Measurements from ENCODE around the gene INSYN2A.

Gene INSYN2A, protein sequence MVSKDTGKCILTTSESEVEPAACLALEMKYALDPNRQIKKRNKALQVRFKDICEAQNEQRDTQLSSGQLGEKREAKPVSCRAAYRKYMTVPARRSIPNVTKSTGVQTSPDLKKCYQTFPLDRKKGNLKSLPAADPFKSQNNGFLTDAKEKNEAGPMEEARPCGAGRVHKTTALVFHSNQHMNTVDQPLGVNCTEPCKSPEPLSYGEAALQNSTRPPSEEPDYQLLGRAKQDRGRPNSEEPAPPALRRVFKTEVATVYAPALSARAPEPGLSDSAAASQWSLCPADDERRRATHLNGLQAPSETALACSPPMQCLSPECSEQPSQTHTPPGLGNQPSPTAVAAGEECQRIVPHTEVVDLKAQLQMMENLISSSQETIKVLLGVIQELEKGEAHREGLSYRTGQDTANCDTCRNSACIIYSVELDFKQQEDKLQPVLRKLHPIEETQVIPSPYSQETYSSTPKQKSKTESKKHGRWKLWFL

DNA sequence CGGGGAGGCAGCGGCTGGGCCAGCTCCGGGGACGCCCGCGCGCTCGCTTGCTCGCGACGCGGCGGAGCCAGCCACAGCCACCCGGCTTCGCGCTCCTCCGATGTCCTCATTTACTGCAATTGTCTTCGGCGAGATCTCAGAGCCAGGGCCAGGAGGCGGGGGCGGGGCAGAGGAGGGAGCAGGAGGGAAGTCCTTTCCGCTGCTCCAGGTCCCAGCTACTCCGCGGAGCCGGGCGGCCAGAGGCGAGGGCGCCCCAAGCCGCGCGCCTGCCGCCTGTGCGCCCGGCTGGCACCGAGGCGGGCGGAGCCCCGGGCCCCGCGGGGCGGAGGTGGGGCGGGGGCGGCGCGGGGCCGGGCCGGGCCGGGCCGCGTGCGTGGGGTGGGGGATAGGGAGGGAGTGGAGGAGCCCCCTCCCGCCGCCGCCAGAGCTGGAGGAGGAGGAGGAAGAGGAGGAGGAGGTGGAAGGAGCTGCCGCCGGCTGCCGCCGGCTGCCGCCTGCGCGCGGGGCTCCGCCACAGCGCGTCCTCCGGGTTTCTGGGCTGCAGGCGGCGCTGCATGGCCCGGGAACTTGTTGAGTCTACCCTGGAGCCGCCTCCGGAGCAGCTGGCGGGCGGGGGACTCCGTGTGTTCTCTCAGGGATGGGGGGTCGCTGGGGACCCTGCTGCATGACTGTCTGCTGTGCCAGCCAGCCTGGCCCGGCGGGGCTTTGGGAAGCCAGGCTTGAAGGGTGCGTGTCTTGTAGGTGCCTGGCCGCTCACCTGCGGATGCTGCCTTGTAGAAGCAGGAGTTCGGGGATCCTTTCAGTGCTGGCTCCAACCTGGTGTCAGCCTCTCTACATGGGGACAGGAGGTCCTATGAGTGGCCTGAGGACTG, at the start of gene INSYN2A:
TSS of gene INSYN2A (minus strand) at position 310 of the 872 bp plus-strand sequence. CDS start 20,196 bp downstream, outside the sequence.
- no peak for DNase-seq

DNA sequence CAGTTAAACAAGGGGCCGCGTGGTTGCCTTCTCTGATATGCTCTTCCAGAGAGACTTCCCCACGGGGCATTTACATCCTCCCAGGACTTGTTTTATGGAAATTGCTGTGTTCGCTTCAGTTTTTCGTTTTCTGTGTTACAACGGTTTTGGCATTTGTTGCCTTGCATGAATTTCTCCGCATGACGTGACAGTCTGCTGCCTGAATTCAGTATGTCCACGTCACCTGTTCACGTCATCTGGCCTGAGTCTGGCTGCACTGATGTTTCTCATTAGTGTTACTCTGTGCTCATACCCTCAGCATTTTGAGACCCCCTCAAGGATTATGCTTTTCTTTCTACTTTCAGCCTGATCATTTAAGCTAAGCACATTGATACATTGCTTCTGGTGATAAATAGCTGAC, 49.1 kb upstream of the INSYN2A start:
- DNase-seq: no peak

DNA sequence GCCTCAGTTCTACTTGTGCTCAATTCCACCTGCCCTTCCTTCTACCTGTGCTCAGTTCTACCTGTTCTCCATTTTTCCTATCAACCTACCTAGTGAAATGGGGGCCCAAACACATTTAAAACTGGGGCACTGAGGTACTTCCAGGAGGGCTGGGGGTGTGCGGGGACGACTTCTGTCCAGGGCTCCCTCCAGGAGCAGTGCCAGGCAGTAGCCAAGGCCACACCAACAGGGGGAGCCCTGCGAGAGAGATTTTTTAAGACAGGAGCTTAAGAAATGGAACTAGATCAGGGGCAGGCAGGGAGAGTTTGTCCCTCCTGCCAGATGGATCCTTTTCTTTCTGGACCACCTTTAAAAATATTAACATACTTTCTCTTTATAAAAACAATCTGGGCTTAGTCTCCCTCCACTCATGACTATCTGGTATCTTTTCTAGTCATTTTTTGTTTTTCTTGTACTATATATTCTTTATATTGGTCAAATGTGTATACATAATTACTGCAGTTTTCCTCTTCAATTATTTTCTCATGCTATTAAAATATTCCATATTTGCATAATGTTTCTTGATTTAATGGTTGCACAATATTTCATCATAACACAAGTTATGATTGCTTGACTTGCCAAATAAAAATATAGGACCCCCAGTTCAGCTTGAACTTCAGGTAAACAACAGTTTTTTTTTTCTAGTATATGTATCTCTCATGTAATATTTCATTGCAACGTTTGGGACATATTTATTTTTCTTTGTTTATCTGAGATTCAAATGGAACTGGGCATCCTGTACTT, 47.3 kb upstream of the INSYN2A start:
- DNase-seq: no peak

DNA sequence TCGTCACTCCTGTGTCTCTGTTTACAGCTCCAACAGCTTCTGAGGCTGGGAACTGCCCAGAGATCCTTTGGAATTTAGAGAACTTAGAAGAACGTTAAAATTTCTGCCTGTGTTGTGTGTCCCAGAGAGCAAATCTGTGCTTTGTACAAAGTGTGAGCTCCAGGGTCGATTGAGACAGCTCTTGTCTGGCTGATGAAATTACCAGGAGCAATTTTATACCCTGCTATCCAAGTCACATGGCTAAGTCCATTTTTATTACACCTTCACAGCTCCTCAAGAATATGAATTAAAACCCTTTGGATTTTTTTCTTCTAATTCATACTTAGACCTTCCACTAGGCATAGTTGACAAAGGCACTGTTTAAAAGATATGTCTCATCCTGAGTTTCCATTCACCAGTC, 46.5 kb upstream of the INSYN2A start:
- DNase-seq: no peak

DNA sequence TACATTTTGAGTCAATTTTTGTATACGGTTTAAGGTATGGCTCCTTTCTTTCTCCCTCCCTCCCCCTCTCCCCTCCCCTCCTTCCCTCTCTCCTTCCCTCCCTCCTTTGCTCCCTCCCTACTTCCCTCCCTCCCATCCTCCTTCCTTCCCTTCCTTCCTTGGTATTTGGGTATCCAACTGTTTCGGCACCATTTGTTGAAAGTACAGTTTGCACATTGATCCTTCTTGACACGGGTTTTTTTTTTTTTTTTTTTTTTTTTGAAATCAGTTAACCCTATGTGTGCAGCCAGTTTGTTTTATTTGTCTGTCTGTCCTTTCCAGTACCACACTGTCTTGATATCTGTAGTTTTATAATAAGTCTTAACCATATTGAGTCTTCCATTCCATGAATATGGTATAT, 39.9 kb upstream of the INSYN2A start:
- DNase-seq: no peak

DNA sequence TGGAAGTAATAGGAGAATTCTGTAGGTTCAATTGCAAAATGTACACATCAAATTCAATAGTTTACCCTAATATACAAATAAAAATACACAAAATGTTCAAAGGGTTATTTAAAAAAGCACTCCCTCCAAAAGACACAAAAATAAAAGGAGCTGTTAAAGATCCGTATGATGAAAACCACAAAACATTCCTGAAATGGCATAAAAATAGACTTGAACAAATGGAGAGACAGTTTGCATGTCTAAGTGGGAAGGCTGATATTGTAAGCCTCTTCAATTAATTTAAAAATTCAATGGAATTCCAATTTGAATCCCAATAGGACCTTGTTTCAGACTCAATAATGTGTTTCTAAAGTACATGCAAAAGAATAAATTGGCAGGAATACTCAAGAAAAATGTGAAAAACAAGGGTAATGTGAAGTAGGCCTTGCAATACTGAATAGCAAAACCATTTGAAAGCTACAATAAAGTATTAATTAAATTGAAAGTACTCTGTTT, 38.0 kb upstream of the INSYN2A start:
- no peak for DNase-seq

DNA sequence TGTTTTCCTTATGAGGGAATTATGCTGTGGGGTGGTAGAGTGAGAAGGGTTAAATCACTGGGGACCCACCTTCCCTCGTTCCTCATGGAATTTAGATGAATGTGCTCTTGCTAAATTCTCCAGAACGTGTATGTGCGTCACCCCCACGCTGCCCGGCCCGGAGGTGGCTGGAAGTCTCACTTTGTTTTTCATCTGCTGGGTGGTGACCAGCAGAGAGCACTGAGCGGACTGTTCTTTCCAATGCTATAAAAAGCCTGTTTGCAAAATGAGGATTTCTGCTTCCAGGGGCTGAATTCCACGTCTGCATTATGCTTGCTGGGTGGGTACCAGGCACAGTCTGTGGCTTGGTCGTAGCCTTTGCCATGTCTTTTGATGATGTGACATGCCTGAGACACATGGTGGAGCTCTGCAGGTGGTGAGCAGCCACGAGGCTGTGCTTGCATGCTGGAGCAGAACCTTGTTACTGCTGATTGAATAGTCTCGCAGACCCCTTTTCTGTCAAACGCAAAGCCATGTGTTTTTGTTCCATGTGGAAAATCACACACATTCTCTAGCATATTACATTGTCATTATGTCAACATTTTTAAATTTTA, 31.9 kb upstream of the INSYN2A start:
- no peak for DNase-seq

DNA sequence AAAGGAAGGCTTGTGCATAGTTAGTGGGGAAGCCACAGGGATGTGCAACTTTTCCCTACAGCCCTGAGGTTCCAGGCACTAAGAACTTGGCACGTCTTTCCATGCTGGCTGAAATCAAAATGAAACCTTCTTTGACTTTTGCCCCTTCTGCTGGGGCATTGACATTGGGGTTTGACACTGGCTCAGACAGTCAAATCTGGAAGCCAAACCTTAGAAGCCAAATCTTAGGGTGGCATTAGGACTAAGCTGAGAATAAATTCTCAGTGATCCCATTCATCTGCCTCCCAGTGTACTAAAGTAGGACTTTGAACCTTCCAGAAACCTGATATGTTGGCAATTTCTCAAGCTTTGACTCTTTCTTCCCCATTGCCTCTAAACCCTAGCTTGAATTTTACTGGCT, 31.3 kb upstream of the INSYN2A start:
- no peak for DNase-seq

DNA sequence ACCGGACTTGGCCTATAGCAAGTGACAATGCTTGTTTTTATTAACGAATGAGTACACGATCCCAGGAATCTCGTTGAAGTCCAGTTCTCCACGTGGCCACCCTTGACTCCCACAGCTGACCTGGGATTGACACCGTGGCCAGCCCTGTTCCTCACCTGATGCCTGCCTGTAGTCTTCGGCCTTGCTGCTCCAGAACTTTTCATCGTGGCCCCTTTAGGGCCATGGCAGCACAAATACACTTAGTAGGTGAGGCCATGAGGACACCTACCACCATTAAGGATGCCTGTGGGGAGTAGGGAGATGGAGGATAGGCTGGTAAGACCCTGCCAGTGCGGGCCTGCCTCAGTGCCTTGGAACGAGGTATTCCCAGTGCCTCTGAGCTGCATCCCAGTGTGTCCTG, 30.6 kb upstream of the INSYN2A start:
- no peak for DNase-seq

DNA sequence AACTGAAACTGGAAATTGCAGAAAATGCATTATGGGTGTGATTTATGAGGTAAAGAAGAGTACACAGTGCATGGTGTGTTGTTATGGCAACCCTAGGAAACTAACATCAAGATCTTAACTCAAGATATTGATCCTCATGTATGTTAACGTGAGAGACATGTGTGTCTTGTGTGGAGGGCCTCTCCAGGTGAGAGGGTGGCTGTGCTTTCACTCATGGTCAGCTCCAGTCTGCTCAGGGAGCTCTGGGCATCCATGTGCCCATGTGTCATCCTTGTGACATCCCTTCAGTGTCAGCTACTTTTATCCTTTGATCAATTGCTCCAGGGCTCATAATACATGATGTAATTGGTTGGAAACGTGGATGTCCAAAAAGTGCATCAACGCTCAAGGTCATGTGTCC, 24.9 kb upstream of the INSYN2A start:
- no peak for DNase-seq

DNA sequence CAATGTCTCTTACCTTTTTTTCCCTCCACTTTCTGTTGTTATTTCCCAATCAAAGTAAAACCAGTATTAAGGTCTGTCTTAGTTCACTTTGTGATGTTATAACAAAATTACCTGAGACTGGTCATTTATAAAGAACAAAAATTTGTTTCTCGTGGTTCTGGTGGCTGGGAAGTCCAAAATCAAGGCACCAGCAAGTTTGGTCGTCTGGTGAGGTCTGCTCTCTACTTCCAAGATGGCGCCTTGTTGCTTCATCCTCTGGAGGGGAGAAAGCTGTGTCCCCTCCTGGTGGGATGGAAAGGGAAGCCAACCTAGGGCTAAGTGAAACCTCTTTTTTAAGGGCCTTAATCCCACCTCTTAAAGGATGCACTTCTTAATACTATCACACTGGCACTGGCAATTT, 22.3 kb upstream of the INSYN2A start:
- no peak for DNase-seq

DNA sequence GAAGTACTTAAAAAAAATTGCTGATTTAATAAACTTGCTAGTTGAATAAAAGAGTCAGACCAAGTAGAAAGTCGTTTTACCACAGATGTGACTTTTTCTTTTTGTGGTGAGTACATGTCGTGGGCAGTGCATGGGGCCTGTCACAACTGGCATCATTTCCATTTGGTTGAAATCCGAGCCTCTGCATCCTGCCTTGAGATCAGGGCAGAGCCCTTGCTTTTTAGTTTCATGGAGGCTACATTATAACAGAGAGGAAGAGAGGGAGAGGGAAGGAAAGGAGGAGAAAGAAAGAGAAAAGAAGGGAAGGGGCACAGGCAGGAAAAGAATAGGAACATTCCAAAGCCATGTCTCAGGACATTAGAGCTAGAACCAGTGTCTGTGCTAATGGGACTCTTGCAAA, 20.4 kb upstream of the INSYN2A start:
- DNase-seq: no peak

DNA sequence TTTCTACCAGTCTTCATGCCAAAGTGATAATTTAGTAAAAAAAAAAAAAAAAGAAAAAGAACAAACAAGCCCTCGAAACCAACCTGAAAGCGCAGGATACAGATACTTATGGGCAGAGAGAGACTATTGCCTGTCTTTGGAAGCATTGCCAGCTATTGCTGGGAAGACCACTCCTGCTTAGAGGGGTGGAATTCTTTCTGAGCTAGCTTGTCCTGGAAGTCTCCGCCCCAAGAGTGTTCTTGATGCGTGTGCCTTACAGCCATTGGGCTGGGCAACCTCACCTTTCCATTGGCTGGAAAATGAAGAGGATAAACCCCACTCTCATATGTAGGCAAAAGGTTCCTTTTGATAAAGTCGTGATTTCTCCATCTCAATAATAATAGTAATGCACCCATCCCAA, 19.9 kb upstream of the INSYN2A start:
- DNase-seq: no peak

DNA sequence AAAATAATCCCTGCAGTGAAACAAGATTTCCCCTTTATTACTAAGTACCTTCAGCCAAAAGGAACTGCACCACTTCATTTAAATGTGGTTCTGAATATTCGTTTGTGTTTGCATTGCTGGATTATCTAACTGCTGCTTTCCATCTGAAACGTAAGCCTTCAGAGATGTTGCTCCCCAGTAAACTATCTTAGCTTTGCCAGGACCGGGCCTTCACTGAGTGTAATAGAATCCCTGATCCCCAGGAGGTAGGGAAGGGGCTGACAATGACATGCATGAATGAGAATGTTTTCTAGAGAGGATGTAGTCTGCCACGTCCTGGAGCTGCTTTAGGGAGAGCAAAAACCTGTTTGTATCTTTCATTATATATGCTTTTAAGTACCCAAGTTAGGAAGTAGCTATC, 19.5 kb upstream of the INSYN2A start:
- DNase-seq: no peak

DNA sequence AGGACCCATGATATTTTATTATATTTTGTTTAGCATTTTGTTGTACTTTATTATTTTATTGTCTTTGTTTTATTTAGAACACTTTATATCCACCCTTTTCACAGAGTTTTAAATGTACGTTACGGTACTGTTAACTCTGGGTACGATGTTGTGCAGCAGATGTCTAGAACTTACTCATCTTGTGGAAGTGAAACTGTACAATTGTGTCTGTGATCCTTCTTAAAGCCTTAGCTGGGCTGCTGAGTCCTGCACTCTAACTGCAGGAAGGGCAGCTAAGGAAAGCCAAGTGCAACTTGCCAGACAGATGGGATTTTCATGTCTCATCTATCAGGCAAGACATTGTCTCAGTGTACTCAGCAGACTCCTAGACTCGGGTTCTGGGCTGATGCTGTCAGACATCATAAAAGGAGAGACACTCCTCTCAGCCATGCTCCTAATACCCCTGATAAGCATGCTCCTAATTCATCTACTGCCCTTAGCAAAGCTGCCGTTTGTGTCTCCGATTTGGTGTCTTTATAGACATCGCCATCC, 14.6 kb upstream of the INSYN2A start:
- no peak for DNase-seq

DNA sequence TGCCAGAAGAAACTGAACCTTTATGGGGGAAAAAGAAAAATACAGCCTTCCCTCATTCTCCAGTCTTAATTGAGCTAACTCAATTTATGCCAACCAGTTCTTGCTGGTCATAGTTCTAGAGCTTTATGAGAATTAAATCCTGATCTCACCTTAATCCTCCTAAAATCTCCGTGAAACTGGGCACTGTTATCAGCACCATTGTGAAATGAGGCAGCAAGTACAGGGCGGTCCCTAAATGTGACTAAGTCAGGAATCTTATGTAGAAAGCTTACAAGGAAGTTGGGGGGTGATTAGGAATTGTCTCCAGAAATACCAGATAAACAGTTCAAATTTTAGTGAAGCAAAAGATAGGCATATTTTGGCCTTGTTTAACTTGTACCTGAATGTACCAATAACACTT, 10.7 kb upstream of the INSYN2A start:
- DNase-seq: no peak

DNA sequence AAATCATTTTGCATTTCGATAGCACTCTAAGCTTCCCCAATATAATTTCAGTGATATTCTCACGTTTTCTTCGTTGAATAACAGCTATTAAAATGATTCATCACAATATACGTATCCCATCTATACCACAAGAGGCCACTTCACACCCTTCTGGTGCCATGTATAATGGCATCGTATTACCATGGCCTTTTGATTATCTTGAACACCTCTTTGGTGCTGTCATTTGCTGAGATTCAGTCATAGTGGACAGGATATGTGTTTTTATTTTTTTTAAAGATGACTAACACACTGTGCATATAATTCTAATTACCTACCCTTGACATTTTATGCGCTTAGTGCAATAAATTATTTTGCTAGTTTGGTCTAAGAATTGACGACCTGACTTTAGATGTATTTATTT, 6.7 kb upstream of the INSYN2A start:
- no peak for DNase-seq

DNA sequence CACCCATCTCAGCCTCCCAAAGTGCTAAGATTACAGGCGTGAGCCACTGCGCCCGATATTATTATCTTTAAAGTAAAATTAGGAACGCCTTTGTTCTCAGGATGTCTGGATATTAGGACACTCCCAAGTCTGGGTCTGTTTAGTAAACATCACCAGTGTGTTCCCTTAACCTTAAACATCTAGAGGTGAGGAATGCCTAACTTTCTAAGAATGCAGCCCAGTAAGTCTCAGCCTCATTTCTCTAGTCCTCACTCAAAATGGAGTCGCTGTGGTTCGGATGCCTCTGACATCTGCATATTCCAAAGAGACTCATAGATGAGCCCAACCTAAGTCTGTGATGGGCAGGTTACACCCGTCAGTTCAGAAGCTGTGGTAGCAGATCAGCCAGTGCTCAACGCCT, 4.3 kb upstream of the INSYN2A start:
- no peak for DNase-seq

DNA sequence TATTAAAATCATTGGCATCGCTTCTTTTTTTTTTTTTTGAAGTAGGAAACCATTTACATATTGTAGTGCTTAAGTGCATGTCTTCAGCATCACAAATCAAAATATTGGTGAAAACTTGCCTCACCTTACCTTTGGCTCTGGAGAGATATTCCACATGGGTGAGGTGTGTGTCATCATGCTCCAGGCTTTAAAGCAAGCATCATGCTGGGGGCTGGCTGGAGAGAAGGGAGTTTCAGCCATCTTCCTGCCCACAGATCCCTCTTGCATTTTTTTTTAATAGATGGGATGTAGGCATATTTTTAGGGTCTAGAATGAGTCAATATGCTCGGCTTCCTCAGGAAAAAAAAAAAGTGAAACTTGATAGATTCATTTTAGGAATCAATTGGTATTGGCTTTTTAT, 2.3 kb upstream of the INSYN2A start:
- DNase-seq: no peak

DNA sequence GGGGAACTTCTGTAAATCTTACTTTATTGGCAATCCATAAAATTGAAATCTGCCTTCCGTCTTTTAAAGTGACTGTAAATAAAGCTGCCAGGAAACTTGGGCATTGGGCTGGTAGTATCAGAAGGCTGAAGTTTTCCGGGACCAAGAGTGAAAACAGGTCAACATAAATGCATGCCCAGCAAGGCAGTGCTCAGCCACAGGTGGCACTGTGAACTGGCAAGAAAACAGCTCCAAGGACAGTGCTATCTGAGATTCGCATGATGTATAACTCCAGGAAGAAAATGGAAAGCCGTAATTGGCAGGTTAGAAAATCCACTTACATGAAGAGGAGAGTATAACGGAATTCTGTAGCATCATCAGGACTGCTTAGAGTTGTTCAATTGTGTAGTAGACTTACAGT, 1.9 kb upstream of the INSYN2A start:
- no peak for DNase-seq

DNA sequence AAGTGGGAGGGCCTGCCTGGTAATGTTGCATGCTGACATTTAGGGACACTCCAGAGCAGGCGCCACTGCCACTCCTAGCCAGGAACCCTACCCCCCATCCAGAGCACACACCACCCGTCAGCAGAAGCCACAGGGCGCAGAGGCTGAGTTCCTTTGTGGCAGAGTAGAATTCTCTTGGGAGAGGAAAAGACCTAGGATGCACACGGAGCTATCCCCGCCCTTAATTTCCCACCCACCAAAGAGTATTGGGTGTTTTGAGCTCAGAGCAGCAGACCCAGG, 702 bp upstream of the INSYN2A start:
- no peak for DNase-seq

DNA sequence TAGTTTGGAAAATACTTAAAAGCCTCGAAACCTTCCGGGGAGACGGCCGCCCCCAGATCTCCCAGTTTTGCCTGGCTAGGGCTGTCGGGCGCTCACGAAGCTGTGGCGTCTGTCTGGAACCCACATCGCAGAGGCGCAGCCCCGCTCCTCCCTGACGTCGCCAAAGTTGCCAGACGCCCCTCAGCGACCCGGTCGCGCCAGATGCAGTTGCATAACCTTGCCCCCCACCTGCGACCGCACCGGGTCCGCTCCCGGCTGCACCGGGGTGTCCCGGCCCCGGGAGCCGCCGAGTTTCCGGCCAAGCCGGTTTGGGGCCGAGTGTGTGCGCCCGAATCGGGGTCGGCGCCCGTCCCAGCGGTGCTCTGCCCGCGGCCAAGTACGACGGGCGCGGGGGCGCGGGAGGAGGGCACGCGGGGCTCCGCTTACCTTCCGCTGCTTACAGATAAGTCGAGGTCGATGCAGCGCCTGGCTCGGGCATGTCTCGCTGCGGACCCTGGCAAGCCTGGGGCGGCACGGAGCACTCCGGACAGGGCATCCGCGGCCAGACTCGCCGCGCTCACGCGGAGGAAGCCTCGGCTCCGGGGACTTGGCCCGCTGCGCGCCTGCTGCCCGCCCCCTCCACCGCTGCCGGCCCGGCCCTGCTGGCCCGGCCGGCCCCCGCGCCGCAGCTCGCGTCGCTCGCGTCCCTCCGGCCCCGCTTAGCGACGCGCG, 665 bp downstream of the INSYN2A start:
- DNase-seq: no peak
